GM21360 (cell line): ENCODE data around the gene MYO7B.

Source experiments
- ATAC-seq: cut with Tn5 transposase; IDR thresholded peaks from one replicate; pipeline ENCODE4 v1.9.1; 2021; ENCODE audit warnings: mild to moderate bottlenecking, moderate library complexity; ENCODE audit not compliant: unreplicated experiment

MYO7B gene

DNA sequence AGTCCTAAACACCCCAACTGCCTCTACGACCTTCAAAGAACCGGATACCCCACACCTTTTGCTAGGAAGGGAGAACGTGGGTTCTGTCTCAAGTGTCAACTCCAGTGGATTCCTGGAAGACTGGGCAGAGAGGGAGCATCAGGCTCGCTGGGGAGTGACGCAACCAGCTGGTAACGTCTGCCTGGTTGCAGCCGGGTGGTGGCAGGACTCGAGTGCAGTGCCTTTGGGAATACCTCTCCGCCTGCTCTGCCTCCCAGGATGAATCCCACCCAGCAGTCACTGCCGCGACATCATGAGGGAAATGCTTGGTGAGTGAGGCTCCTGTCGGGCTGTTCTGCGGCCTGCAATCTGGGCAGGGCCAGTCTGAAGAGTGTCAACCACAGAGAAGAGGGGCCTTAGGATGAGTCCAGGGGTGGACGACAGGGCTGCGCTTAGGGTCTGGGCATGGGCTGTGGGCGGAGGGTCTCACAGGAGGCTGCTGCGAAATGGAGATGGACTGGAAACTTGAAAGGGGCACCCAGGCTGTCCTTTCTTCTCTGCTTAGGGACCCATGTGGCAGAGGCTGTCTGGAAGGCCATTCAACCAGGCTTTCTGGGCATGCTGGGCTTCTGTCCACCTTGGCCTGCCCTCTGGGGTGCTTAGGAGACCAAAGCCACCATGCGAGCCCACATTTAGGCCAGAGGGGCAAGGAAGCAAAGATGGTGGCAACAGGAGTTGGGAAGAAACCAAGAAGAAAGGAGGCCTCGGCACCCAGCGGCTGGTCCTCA is 123.3 kb downstream of the MYO7B start:
- no peak for ATAC-seq

DNA sequence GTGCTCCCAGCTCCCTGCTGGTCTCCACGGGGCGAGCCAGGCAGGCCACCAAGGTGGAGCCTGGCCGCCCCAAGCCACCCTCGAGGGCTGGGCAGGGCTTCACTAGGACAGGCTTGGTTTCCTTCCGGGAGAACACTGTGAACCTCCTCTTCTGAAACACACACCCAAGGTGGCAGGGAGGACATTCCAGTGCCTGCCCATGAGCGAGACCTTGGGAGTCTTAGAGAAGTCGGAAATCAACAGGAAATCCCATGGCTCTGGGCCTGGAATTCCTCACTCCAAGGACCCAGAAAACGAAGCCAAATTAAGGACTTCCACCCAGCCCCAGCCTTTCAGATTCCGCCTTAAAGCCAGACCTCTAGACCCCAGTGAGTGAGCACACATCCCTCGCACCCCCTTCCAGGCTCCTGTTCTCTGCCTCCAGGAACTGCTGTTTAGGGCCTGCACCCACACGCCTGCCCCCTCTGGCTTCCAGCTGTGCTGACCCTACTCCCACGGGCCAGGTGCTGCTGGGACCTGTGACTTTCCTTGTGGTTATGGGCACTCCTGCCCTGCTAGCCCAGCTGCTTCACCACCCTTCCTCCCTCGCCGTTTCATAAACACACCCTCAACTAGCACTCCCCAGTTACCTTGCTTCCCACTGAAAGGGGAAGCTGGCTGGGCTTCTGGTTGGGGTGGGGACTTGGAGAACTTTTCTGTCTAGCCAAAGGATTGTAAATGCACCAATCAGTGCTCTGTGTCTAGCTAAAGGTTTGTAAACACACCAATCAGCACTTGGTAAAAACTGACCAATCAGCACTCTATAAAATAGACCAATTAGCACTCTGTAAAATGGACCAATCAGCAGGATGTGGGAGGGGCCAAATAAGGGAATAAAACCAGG is 124.2 kb downstream of the MYO7B start:
- ATAC-seq = no peak

DNA sequence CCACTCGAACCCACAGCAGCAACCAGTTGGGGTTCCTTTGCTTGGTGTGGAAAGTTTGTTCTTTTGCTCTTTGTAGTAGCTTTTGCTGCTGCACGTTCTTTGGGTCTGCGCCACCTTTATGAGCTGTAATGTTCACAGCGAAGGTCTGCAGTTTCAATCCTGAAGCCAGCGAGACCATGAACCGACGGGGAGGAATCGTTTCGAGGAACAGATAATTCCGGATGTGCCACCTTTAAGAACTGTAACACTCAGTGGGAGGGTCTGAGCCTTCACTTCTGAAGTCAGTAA is 124.8 kb downstream of the MYO7B start:
- ATAC-seq = no peak

DNA sequence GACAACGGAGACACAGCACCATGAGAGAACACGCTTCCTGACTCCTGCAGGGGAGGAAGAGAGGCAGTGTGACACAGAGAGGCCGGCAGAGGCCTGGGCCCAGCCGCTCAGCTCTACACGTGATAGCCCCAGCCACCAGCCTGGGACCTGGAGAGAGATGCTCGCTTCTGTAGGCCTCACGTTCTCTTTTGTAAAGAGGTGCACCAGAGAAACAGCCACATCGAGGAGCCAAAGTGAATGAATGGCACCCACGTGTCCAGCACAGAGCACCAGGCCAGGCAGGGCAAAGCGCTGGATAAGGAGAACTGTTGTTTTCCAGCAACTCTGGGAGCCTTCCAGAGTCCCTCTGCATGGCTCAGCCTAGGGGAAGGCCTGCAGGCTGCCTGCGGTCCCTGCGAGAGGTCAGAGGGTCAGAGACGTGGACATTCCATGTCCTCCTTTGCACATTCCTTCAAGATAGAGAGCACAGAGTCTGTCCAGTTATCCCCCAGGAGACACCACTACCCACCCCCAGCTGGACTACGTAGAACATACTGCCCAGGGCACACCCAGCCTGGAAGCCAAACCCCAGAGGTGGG is 125.7 kb downstream of the MYO7B start:
- no peak for ATAC-seq

DNA sequence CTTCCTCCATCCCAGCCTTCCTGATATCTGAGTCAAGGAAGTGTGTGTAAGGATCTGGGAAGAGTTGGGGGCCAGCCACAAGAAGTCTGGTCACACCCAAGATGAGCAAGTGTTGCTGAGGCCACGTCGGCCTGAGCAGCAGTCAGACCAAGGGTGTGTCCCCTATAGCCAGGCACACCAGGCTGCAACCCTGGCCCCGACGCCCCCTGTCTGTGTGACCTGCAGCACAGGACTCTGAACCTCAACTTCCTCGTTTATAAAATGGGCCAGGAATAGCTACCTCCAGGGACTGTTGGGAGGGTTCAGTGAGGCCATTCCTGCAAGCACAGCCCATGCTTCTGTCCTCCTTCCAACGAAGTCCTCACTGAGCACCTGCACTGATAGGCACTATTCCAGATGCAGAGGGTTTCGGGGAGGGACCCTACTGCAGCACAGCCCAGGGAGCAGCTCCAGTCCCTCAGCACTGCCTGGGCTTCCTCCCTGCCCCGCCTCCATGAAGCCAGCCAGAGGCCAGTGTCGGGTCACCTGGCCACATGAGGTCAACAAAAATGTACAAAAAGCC is 126.5 kb downstream of the MYO7B start:
- ATAC-seq = no peak

DNA sequence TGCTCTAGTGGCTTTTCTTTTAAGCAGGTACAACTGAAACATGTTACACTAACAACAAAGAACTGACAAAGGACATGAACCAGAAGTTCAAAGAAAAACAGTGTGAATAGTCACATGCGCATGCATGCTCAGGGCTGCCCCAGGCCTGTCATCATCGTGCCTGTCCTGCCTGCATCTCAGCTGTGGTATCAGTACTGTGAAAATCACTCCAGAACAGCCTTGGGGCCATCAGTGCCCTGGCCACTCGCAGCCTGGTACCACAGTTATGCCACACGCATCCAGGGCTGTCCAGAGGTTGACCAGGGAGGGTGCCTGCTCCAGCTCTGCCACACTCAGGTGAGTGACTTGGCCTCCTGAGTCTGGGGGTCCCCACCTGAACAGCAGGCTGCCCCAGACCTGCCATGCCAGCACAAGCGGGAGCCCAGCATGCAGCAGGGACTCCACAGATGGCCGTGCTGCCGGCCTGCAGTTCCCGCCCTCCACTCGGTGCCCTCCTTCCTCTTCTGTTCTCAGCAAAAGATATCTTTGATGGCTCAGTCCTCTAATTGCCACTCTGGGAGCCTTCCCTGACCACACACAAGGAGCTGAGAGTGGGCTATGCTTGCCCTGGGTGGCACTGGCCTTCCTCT is 127.6 kb downstream of the MYO7B start:
- no peak for ATAC-seq

DNA sequence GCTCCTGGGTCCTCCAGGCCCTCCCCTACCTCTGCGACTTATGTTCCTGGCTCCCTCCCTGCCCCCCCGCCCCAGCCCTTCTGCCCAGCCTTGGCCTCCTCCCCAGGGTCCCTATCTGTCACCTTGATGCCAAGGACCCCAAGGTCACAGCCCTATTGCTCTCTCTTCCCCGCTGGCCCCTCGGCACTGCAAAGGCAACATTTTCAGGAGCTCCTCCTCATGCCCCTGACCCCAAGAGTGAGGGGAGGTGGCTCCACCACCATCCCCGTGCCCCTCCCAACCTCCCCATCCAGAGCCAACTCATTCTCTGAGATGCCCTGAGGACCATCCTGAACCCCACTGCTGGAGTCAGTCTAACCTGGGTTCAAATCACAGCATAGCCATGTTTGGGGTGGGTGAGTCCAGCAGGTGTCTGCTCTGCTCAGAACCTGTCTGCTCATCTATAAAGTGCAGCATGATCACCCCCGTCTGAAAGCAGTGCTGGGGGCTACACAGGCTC is 128.1 kb downstream of the MYO7B start:
- ATAC-seq = no peak

DNA sequence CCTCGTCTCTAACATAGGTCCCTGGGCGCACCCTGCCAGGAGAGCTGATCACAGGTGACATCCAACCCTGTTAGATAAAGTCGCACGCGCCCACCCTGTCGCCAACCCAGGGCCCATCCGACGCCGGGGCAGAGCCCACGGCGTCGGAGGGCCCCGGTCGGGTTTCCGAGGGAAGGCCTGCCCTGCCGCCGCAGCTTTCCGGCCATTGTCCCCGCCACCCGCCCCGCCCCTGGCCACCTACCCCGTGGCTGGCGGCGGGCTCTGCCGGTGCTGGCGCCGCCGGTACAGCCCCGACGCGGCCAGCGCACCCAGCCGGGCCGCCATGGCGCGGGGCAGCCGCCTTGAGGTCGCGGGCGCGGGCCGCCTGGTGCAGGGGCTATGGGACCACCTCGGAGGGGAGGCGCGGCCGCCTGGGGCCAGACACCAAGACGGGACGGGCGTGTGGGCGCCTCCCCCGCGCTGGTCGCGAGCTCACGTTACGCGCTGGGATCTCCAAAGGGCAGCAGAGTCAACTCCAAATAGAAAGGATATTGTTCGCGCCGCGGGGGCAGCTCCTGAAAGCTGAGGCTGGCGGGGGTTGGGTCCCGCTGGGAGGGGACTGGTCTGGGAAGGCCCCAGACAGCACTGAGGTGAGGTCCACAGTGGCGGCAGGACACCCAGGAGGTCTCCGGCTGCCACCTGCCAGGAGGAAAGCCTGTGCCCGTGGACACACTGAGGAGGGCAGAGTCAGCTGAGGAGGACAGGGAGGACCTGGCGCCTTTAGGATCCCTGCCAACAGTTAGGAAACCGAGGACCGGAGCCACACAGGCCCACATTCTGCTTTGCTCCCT is 128.8 kb downstream of the MYO7B start:
- ATAC-seq = no peak

DNA sequence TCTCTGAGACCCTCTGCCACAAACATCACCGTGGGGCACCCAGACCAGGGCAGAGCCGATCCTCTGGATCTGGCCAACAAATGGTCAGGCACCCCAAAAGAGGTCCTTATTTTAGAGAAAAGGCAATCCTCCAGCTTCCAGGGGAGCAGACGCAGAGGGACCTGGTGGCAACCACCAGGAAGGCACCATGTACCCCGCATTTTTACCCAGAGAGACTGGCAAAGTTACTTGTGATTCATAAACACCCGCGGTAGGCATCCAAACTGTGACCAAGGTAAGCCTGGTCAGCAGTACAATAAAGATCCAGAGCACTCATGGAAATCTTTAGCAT is 129.4 kb downstream of the MYO7B start:
- ATAC-seq = no peak

DNA sequence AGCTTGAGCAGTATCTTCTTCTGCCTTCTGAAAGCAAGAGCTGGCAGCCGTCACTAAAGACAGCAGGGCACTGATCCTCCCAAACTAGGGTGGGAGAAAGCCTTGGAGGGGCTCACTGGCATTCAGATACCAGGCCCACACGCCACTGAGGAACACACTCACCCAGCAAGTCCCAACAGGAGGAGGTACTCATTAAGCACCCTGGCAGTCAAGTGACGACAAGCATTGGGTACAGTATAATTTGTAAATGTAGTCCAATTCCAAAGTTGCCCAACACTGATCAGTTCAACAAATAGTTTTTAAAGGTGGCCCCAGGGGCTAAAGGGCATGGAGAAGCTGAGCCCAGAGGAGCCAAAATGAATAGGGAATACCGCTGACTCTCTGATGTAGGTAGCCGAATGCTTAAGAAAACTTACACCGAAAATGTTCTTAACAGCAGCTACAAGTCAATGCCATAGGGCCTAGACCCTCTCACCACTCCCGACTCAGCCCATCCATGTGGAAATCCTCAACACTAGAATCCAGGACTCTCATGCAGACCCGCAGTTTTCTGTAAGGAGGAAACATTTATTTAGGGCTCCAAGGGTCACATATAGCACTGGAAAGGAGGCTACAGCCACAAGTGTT is 129.9 kb downstream of the MYO7B start:
- ATAC-seq = no peak

DNA sequence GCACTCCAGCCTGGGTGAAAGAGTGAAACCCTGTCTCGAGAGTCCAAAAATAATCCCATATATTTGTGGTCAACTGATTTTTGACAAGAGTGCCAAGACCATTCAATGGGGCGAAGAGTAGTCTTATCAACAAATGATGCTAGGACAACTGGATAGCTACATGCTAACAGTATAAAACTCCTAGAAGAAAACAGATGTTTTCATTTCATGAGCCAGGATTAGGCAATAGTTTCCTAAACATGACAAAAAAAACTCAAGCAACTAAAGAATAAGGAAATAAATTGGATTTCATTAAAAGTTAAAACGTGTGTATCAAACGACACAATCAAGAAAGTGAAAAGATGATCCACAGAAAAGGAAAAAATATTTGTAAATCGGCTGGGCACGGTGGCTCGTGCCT is 133.6 kb downstream of the MYO7B start:
- ATAC-seq = no peak

DNA sequence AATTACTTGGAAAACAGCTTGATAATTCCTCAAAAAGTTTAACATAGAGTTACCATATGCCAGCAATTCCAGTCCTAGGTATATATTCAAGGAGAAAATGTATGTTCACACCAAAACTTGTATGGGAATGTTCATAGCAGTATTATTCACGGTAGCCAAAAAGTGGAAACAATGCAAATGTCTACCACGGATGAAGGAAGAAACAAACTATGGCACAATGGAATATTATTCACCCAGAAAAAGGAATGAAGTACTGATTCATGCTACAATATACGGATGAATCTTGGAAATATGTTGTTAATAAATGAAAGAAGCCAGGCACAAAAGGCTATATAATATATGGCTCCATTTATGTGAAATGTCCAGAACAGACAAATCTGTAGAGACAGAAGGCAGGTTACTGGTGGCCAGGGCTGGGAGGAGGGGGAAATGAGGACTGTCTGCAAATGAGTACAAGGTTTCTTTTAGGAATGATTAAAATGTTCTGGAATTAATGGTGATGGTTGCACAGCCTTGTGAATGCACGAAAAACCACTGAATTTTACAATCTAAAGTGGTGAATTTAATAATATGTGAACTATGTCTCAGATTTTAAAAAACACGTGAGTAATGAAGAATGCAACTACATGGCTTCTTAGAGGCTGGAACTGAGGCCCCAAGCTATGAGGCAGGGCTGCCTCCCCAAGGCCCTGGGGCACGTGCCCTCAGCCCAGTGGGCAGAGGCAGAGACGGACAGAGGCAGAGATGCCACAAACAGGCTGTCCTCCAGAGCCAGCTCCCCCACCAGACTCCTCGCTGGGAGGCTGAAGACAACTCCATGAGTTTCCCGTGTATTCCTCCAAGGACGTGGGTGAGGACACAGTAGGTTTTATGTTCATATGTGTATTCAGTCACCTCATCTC is 134.8 kb downstream of the MYO7B start:
- no peak for ATAC-seq

DNA sequence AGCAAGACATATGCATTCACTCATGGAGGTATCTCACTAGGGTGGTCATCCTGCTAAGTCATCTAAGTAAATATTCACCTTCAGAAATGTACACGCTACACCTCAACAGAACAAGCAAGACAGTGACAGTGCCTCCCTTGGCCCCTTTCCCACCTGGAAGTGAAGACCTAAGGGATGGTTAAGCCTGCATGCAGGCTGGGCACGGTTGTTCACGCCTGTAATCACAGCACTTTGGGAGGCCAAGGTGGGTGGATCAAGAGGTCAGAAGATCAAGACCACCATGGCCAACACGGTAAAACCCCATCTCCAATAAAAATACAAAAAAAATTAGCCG is 135.4 kb downstream of the MYO7B start:
- no peak for ATAC-seq

DNA sequence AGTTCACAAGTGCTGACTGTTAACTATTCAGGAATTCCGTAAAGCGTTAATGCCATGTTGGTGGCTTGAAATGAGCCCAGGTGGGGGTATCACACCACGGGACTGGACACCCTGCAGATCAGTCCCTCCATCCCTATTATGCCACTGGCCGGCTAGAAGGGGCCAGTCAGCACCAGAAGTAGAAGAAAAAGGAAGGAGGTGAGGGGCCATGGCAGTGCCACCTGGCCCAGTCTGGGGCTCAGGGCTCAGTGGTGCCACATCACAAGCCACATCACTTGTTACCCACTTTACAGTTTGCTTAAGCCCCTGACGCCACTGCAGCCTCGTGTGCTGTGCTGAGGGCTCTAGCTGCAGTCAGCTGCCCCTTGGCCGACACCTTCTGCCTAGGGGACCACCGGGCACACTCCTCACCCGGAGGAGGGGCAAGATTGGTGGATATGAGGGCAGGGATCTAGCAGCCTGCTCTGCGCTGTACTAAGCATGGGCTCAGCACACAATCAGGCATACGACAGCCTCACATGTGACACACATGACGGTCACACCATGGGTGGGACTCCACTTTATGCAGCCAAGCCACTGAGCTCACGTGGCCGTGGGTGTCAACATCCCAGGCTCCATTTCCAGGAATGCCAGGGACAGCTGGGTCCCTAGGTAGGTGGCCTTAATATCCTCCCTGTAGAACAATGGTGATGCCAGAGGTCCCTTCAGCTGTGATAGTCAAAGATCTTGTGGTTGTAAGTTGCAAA is 136.2 kb downstream of the MYO7B start:
- no peak for ATAC-seq

DNA sequence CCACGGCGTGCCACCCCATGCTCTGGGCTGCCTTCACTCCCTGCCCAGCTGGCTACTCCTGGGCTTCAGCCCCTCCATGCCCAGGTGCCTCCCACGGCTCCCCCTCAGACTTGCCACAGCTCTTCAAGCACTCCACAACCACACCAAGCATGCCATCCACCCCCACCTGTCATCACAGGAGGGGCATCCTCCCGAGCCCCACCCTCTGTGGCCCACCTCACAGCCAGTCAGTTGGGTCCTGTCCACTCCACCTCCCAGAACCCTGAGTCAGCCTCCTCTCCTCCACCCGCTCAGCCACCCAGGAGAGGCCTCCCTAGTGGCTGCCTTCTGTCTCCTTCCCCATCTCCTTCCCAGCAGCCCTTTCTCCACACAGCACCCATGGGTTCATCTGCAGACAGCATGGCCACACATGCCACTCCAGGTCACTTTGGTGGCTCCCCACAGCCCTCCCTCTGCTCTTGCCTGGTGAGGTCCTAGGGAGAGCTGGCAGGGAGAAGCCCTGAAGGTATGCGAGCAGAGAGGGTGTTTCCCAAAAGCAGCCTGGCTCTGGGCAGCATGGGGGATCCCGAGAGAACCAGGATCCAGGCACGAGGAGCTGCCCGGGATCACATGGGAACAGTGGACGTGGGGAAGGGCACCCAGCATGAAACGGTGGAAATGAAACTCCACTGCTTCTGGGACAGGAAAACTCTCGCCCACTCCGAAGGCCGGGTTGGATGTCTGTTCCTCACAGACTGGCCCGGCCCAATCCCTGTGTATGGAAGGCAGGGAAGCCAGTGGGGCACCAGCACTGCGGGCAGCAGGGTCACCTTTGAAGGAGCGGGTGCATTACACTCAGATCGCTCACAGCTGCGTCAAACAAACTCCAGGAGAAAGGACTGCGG is 137.1 kb downstream of the MYO7B start:
- ATAC-seq = no peak

DNA sequence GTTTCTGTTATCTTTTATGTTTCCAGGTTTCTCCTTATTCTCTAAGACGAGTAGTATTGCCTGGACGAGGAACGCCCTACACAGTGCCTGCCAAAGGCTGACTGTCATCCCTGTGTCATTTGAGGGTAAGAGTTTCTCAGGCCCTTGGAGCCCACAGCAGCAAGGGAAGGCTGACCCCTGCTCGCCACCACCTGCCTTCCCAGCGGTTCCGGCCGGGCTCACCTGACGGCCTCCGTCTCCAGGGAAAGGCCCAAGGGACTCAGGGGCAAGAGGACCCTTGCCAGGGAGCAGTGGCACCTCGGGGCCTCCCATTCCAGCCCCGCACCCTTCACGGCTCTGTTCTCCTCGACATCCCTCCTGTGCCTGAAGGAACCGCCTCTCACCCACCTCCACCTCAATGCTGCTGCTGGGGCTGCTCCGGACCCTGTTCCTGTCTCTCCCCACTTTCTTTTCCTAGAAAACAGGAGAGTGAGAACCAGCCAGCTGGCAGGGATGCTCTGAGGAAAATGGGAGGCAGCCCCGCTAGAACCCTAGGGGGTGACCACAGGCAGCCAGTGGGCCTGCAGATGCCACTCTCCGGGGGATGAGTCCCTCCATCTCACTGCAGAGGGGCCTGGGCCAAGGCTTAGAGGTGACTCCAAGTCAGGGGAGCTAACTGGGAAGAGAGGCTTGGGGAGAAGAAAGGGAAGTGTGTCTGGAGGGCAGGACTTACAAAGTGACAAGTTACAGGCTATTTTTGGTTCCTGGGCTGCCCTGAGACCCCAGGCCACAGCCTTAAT is 138.0 kb downstream of the MYO7B start:
- no peak for ATAC-seq
